SK-N-SH treated with all-trans-retinoic acid at 6 μM for 48 hours (cell line): ENCODE measurements around the gene BZW2.

Source experiments
- ZC3H10 ChIP-seq: fragments of 250-450 bp; sonication (Bioruptor Pico); IDR thresholded peaks from 2 replicates; pipeline ENCODE4 v1.5.1; 2021; ENCODE audit warnings: mild to moderate bottlenecking, moderate library complexity
- ZNF565 ChIP-seq: fragments of 450-650 bp; formaldehyde crosslinking; conservative IDR thresholded peaks from 2 replicates; pipeline ENCODE4 v1.5.0; 2020; ENCODE audit warnings: low read depth, mild to moderate bottlenecking, moderate library complexity

DNA sequence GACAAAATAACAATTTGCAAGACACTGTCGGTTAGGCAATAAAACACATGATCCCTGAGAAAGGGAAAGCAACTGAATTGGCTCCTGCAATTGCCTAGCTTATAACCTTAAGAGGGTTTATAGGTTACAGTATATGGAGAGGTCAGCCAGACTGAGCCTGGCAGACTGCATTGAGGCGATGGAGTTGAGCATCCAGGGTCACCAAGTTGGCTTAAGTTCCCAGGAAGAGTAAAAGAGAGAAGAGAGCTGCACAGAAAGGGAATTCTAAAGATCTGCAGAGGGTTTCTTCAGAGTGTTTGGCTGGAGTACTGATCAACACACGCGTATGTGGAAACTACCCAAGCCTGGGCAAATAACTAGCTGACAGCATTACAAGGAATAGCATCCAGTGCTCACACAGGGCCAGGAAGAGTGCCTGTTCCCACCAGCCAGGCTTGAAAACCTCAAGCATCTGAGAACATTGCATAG lies 11.7 kb upstream of the BZW2 start:
- TF ChIP-seq ZNF565 (CRISPR knock-in tag), result no peak
- TF ChIP-seq ZC3H10 (CRISPR knock-in tag), result no peak
